Activated T-cell treated with anti-CD3 and anti-CD28 coated beads, Interleukin-2, amount 50 U/mL, for 48 hours (primary cell): Measurements from ENCODE around the gene ZDHHC7.

ENCODE experiments used
- DNase-seq, 2 experiments: peaks; one replicate each; pipeline ENCODE4 v3.0.0-alpha.2; 2020

The ZDHHC7 gene

GRCh38 chr16:84933774-84934631, 77.3 kb downstream of the ZDHHC7 start:
- DNase-seq: no peak

GRCh38 chr16:84932681-84933080, 78.7 kb downstream of the ZDHHC7 start:
- no peak for DNase-seq

GRCh38 chr16:84931506-84931905, 79.8 kb downstream of the ZDHHC7 start:
- no peak for DNase-seq

GRCh38 chr16:84931107-84931494, 80.2 kb downstream of the ZDHHC7 start:
- DNase-seq: no peak

GRCh38 chr16:84930298-84931106, 80.8 kb downstream of the ZDHHC7 start:
- peak; percentile 36 to 40 for DNase-seq

GRCh38 chr16:84929421-84930297, 81.7 kb downstream of the ZDHHC7 start:
- DNase-seq: no peak

- no peak for DNase-seq
Measured at GRCh38 chr16:84928679-84929420, 82.5 kb downstream of the ZDHHC7 start.

GRCh38 chr16:84927621-84928591, 83.4 kb downstream of the ZDHHC7 start:
- DNase-seq: no peak

- DNase-seq: no peak
Measured at GRCh38 chr16:84926462-84926861, 84.9 kb downstream of the ZDHHC7 start.

GRCh38 chr16:84925773-84926372, 85.5 kb downstream of the ZDHHC7 start:
- no peak for DNase-seq

GRCh38 chr16:84925092-84925772, 86.1 kb downstream of the ZDHHC7 start:
- peak; percentile 81 to 82 for DNase-seq

GRCh38 chr16:84924331-84925091, 86.8 kb downstream of the ZDHHC7 start:
- no peak for DNase-seq
